Left ventricle myocardium inferior (tissue), 1 donor: Measurements from ENCODE around the gene AFAP1. TPM values are rescaled to one million over a fixed set of nuclear protein-coding genes. Genes with fewer than 3 reads are reported as not detected.

ENCODE experiments used
- DNase-seq: peaks from one replicate; pipeline ENCODE4 v3.0.0-alpha.2; 2020
- H3K27ac ChIP-seq: fragments of 200-600 bp; replicated peaks from 2 replicates; pipeline ENCODE4 v1.8.0; 2021
- H3K27me3 ChIP-seq: fragments of 200-600 bp; 2 replicates; pipeline ENCODE4 v1.8.0; 2021; ENCODE audit warnings: low read depth
- H3K36me3 ChIP-seq: fragments of 200-600 bp; 2 replicates; pipeline ENCODE4 v1.8.0; 2021
- H3K4me1 ChIP-seq: fragments of 200-600 bp; 2 replicates; pipeline ENCODE4 v1.8.0; 2021
- H3K4me3 ChIP-seq: fragments of 200-600 bp; 2 replicates; pipeline ENCODE4 v1.8.0; 2021; ENCODE audit warnings: mild to moderate bottlenecking, moderate library complexity
- H3K9me3 ChIP-seq: fragments of 200-600 bp; replicated peaks from 2 replicates; pipeline ENCODE4 v1.8.0; 2021
- intact Hi-C: fragments of 100-400 bp; cut with micrococcal nuclease; formaldehyde crosslinking; loops from one replicate; pipeline ENCODE4 v1.11.0; 2022
- total RNA-seq: library from RNA; stranded (reverse); fragmentation: NEBNext Ultra II Directional; extraction: Animal tissue kit (Norgen Biotek cat#: 25700); gene quantifications from one replicate; pipeline ENCODE4 v1.2.1, GENCODE V29; 2021
- TF ChIP-seq, protein P1 (sequence below): fragments of 200-600 bp; IDR thresholded peaks from 2 replicates; pipeline ENCODE4 v1.8.0; 2021; ENCODE audit warnings: antibody characterized with exemption, mild to moderate bottlenecking, borderline replicate concordance
- donor health status: DM: no; HTN: yes; CAD: no; lungs with severe emphysema.

Gene AFAP1
- total RNA-seq, 1 donor from 2014 or later: 6.8 TPM

DNA sequence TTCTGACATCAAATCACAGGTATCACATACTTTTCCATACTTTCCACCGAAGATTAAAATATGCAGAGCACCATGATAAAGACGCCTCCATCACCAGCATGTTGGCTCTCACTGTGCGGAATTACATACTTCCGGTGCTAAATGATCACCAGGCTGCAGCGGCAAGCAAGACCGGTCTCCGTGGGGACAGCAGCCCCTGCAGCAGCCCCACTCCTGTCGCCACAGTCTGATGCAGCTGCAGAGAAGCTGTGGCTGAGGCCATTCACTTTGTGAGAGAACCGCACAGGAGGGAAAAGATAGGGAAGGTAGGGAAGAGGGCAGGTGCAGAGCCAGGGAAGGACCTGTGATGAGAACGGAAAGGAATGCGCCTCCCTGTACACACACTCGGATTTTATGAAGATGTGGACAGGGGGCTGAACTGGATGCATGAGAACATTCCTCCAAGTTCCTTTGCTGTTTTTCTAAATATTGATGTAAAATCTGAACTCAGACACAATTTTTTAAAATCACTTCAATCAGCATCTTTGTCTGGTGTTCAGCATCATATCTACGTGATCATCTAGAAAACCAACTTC is 38.3 kb downstream of the AFAP1 start:
- no peak overlapping the region for H3K27ac ChIP-seq
- no peak for DNase-seq
- TF ChIP-seq, protein P1, sequence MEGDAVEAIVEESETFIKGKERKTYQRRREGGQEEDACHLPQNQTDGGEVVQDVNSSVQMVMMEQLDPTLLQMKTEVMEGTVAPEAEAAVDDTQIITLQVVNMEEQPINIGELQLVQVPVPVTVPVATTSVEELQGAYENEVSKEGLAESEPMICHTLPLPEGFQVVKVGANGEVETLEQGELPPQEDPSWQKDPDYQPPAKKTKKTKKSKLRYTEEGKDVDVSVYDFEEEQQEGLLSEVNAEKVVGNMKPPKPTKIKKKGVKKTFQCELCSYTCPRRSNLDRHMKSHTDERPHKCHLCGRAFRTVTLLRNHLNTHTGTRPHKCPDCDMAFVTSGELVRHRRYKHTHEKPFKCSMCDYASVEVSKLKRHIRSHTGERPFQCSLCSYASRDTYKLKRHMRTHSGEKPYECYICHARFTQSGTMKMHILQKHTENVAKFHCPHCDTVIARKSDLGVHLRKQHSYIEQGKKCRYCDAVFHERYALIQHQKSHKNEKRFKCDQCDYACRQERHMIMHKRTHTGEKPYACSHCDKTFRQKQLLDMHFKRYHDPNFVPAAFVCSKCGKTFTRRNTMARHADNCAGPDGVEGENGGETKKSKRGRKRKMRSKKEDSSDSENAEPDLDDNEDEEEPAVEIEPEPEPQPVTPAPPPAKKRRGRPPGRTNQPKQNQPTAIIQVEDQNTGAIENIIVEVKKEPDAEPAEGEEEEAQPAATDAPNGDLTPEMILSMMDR: no peak
- no peaks in the 10 kb centered on the region for H3K27me3 ChIP-seq
- no peaks in the 10 kb centered on the region for H3K36me3 ChIP-seq
- peaks cover 61% of the 10 kb centered on the region for H3K4me1 ChIP-seq
- H3K9me3 ChIP-seq: no peaks in the 10 kb centered on the region
- no peak overlapping the region for H3K4me3 ChIP-seq
- intact Hi-C loops: no loop called here

DNA sequence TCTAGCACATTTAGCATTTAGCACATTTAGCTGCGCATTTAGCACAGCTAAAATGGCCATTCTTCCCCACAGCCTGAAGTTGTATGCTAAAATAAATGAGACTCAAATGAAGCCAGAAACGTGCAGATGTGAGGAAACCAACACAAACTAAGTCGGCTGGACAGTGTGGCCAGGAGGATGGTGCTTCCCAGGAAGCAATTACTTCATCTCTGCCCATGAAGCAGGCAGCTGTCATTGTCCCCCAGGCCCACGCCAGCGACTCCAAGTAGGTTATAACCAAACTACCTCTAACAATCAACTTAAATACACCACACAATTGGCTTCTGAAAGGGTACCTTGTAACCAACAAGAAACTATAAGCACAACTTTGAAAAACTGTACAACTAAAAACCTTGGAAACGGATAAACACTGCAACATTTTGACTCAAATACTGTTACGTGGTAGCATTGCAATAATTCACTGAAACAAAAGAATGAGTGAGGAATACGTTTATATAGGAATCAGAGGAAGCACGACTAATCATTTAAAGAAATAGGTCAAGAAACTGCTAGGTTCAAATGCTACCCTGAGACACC is 39.2 kb downstream of the AFAP1 start:
- TF ChIP-seq, protein P1: no peak
- no peaks in the 10 kb centered on the region for H3K27me3 ChIP-seq
- no peaks in the 10 kb centered on the region for H3K36me3 ChIP-seq
- no peak overlapping the region for H3K4me3 ChIP-seq
- no peaks in the 10 kb centered on the region for H3K9me3 ChIP-seq
- no peak overlapping the region for H3K27ac ChIP-seq
- peaks cover 53% of the 10 kb centered on the region for H3K4me1 ChIP-seq
- DNase-seq: no peak
- intact Hi-C loops: no loop called here

DNA sequence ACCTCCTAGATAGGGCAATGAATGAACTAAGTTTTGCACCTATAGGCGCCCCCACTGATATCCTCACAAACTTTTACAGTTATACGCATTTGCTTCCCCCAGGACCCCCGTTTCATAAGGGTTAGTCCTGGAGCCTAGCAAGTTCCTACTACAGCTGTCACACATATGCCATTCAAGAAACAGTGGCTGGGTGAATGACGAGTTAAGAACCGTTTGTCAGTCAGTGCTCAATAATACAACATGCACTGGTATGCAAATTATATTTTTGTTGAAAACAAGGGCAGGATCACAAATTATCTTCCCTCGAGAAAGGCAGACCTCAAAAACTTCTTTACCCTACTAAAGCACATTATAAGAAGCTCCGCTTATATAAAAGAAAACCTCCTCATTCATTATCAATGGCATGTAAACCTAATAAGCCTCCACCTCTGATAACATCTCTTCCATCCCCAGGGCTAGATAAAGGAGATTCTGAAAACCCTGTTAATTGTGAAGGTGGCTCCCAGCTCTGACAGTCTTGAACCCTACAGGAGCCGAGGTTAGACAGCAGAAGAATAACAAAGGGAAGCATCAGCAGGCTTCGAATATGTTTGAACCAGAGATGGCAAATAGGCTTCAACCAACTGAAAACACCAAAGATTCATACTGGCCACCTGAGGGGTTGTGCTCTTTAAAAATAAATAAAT is 40.3 kb downstream of the AFAP1 start:
- DNase-seq: no peak
- no peaks in the 10 kb centered on the region for H3K9me3 ChIP-seq
- peaks cover 43% of the 10 kb centered on the region for H3K4me1 ChIP-seq
- H3K4me3 ChIP-seq: no peak overlapping the region
- intact Hi-C loops: no loop called here
- H3K27ac ChIP-seq: no peak overlapping the region
- TF ChIP-seq, protein P1: no peak
- no peaks in the 10 kb centered on the region for H3K36me3 ChIP-seq
- no peaks in the 10 kb centered on the region for H3K27me3 ChIP-seq

DNA sequence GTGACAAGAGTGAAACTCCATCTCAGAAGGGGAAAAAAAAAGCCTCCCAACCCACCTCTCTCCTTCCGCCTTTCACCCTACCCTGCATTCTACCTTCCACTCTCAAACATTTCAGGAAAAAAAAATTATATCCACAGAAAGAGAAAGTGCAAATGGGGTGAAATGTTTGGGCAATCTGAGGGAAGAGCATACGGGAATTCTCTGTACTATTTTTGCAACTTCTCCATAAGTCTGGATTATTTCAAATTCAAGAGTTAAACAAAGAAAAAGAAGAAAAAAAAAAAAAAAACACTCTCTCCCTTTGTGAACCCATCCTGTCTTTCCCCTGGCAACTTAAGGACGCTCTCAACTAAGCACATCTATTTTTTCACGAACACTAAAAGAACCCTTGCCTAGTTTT is 41.3 kb downstream of the AFAP1 start:
- no peak overlapping the region for H3K27ac ChIP-seq

DNA sequence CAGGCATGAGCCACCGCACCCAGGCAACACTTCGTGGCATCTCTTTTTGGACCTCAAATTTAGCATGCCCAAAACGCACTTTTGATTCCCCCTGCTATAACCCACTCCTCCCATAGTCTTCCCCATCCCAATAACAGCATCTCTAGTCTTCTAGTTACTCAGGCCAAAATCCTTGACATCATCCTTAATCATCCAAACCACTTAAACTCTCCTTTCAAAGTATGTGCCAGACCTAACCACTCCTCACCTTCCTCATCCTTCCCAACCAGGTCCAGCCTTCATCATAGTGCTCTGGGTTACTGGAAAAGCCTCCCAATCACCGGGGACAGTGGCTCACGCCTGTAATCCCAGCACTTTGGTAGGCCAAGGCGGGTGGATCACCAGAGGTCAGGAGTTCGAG is 41.9 kb downstream of the AFAP1 start:
- no peak for DNase-seq
- intact Hi-C loops: no loop called here
- Histone ChIP-seq H3K27me3 (no peaks in the 10 kb centered on the region), H3K9me3 (no peaks in the 10 kb centered on the region), H3K4me1 (peaks cover 28% of the 10 kb centered on the region), H3K4me3 (no peak overlapping the region), H3K27ac (no peak overlapping the region), H3K36me3 (no peaks in the 10 kb centered on the region)
- TF ChIP-seq, protein P1: no peak

More for the DNA sequence above, 41.3 kb downstream of the AFAP1 start:
- intact Hi-C loops: no loop called here
- Histone ChIP-seq H3K27me3 (no peaks in the 10 kb centered on the region), H3K4me3 (no peak overlapping the region), H3K9me3 (no peaks in the 10 kb centered on the region), H3K36me3 (no peaks in the 10 kb centered on the region), H3K4me1 (peaks cover 34% of the 10 kb centered on the region)
- no peak for DNase-seq
- TF ChIP-seq, protein P1: no peak
